Keratinocyte (primary cell): ENCODE measurements around the gene ANKRA2. TPM values are rescaled to one million over a fixed set of nuclear protein-coding genes. Genes with fewer than 3 reads are reported as not detected.

Experiments
- DNase-seq: peaks from one replicate; pipeline ENCODE4 v3.0.0-alpha.2; 2011; ENCODE audit warnings: low read depth, missing footprints, low spot score
- FAIRE-seq: peaks from 2 replicates; lab custom pipeline; 2011; peaks lifted over from hg19 to GRCh38; lab: Jason Lieb, UNC
- H2AFZ ChIP-seq: 2 replicates; pipeline ENCODE4 v1.6.0; 2012; ENCODE audit warnings: low read length, control low read depth, inconsistent platforms; ENCODE audit not compliant: control insufficient read depth
- H3K27ac ChIP-seq: 2 replicates; pipeline ENCODE4 v1.5.1; 2011; ENCODE audit warnings: low read length; ENCODE audit not compliant: control insufficient read depth, insufficient read depth
- H3K27me3 ChIP-seq: 3 replicates; pipeline ENCODE4 v1.6.0; 2011; ENCODE audit warnings: low read length; ENCODE audit not compliant: control insufficient read depth, insufficient read depth; ENCODE audit errors: extremely low read depth
- H3K36me3 ChIP-seq, 2 experiments: 2 replicates in 1 of 2; 3 replicates in 1 of 2; pipeline ENCODE4 v1.5.1; 2011; ENCODE audit warnings: low read length in 2 of 2, mild to moderate bottlenecking in 1 of 2; ENCODE audit not compliant: control insufficient read depth in 2 of 2, insufficient read depth in 2 of 2; ENCODE audit errors: extremely low read depth in 1 of 2
- H3K4me1 ChIP-seq: 3 replicates; pipeline ENCODE4 v1.5.1; 2011; ENCODE audit warnings: low read length; ENCODE audit not compliant: control insufficient read depth, insufficient read depth; ENCODE audit errors: extremely low read depth
- H3K4me2 ChIP-seq: 3 replicates; pipeline ENCODE4 v1.6.0; 2011; ENCODE audit warnings: low read depth, low read length; ENCODE audit not compliant: control insufficient read depth, insufficient read depth; ENCODE audit errors: extremely low read depth
- H3K4me3 ChIP-seq, 3 experiments: fragments of 200-600 bp in 1 of 3; sonication (generic) in 1 of 3; 2 replicates in 2 of 3; 3 replicates in 1 of 3; pipeline ENCODE4 v1.5.1; 2011 to 2016; ENCODE audit warnings: low read length in 3 of 3, mild to moderate bottlenecking in 3 of 3, control low read depth in 2 of 3, inconsistent platforms in 1 of 3, low read depth in 1 of 3, mixed read lengths in 1 of 3, mixed run types in 1 of 3, moderate library complexity in 1 of 3; ENCODE audit not compliant: control insufficient read depth in 2 of 3, insufficient read depth in 2 of 3; ENCODE audit errors: extremely low read depth in 1 of 3
- H3K79me2 ChIP-seq: 2 replicates; pipeline ENCODE4 v1.6.0; 2012; ENCODE audit warnings: low read length; ENCODE audit not compliant: control insufficient read depth, insufficient read depth
- H3K9ac ChIP-seq: 3 replicates; pipeline ENCODE4 v1.6.0; 2011; ENCODE audit warnings: low read length; ENCODE audit not compliant: control insufficient read depth, insufficient read depth; ENCODE audit errors: extremely low read depth
- H3K9me1 ChIP-seq: 3 replicates; pipeline ENCODE4 v1.6.0; 2011; ENCODE audit warnings: low read length; ENCODE audit not compliant: control insufficient read depth, insufficient read depth; ENCODE audit errors: extremely low read depth
- H3K9me3 ChIP-seq: 2 replicates; pipeline ENCODE4 v1.5.1; 2012; ENCODE audit warnings: low read depth, low read length; ENCODE audit not compliant: control insufficient read depth
- H4K20me1 ChIP-seq: 3 replicates; pipeline ENCODE4 v1.6.0; 2011; ENCODE audit warnings: low read length; ENCODE audit not compliant: control insufficient read depth, insufficient read depth; ENCODE audit errors: extremely low read depth
- EZH2 ChIP-seq: IDR thresholded peaks from one replicate; pipeline ENCODE4 v1.6.1; 2012; ENCODE audit warnings: inconsistent platforms, mild to moderate bottlenecking, low read length, moderate library complexity
- dilution Hi-C: fragments of 300-500 bp; cut with MboI; formaldehyde crosslinking; loops from one replicate; pipeline ENCODE4 v1.7.0; 2020; ENCODE audit warnings: low sequenced_read_pairs; ENCODE audit not compliant: extremely low pct_ligation_motif_present
- polyA plus RNA-seq, 5 experiments: library from polyadenylated mRNA; depleted of rRNA in 3 of 5; stranded (reverse) in 3 of 5; stranded (forward) in 1 of 5; unstranded in 1 of 5; fragments of >200 nt; gene quantifications; 1 replicate in 1 of 5; 2 replicates in 3 of 5; 3 replicates in 1 of 5; pipeline versions ENCODE4 v1.2.1 to v1.2.3, GENCODE V29; 2011 to 2012; ENCODE audit warnings: missing spikeins in 2 of 5, low read depth in 1 of 5, low replicate concordance in 1 of 5
- TF ChIP-seq, protein P1 (sequence below), 3 experiments: IDR thresholded peaks in 1 of 3; conservative IDR thresholded peaks in 1 of 3; optimal IDR thresholded peaks in 1 of 3; 2 replicates in 2 of 3; 3 replicates in 1 of 3; pipeline versions ENCODE3 to v1.5.1; 2011; ENCODE audit warnings: low read length in 3 of 3, mild to moderate bottlenecking in 3 of 3, moderate library complexity in 2 of 3, control low read depth in 1 of 3, inconsistent platforms in 1 of 3; ENCODE audit not compliant: insufficient read depth in 2 of 3; ENCODE audit errors: extremely low read depth in 1 of 3

ANKRA2 gene
- polyA plus RNA-seq, 1 donor (not counting 4 experiments of a cell fraction or from before 2014, with no cell fraction given): 20.6 TPM

DNA sequence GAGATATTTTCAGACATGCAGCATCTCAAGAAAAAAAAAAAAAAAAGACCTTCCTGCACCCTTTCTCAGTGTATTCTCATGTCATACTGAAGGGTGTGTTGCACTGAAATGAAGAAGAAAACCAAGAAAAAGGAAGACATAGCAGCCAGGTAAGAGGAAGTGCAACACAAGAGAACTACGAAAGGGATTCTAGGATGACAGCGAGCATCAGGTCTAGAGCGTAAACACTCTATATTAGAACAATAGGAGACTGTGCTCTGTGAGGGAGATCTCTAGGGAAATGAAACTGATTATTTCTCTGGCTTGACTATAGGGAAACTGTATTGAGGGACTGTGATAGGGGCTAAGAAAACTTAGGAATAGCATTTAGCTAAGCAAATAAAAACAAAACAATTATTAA is 37.2 kb downstream of the ANKRA2 start:
- H3K9me1 ChIP-seq: no peaks in the 10 kb centered on the region
- no peaks in the 10 kb centered on the region for H4K20me1 ChIP-seq
- FAIRE-seq: no peak
- no peaks in the 10 kb centered on the region for H3K79me2 ChIP-seq
- TF ChIP-seq, protein P1, sequence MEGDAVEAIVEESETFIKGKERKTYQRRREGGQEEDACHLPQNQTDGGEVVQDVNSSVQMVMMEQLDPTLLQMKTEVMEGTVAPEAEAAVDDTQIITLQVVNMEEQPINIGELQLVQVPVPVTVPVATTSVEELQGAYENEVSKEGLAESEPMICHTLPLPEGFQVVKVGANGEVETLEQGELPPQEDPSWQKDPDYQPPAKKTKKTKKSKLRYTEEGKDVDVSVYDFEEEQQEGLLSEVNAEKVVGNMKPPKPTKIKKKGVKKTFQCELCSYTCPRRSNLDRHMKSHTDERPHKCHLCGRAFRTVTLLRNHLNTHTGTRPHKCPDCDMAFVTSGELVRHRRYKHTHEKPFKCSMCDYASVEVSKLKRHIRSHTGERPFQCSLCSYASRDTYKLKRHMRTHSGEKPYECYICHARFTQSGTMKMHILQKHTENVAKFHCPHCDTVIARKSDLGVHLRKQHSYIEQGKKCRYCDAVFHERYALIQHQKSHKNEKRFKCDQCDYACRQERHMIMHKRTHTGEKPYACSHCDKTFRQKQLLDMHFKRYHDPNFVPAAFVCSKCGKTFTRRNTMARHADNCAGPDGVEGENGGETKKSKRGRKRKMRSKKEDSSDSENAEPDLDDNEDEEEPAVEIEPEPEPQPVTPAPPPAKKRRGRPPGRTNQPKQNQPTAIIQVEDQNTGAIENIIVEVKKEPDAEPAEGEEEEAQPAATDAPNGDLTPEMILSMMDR (optimal IDR thresholded peaks at IDR 0.05 in 1 of 3, IDR thresholded peaks at IDR 0.05 in 1 of 3, conservative IDR thresholded peaks at IDR 0.05 in 1 of 3; ENCODE audit: extremely low read depth in 1 of 3, insufficient read depth in 2 of 3, low read length in 3 of 3): no peak
- no peak for TF ChIP-seq EZH2
- no peak for DNase-seq
- no peak overlapping the region for H3K27ac ChIP-seq
- peaks cover 13% of the 10 kb centered on the region for H3K4me1 ChIP-seq
- dilution Hi-C loops: no loop called here
- H3K9me3 ChIP-seq: no peaks in the 10 kb centered on the region
- H3K36me3 ChIP-seq: no peaks in the 10 kb centered on the region
- no peak overlapping the region for H3K4me2 ChIP-seq
- H2AFZ ChIP-seq: no peak overlapping the region
- H3K9ac ChIP-seq: no peak overlapping the region
- no peaks in the 10 kb centered on the region for H3K27me3 ChIP-seq
- no peak overlapping the region for H3K4me3 ChIP-seq

DNA sequence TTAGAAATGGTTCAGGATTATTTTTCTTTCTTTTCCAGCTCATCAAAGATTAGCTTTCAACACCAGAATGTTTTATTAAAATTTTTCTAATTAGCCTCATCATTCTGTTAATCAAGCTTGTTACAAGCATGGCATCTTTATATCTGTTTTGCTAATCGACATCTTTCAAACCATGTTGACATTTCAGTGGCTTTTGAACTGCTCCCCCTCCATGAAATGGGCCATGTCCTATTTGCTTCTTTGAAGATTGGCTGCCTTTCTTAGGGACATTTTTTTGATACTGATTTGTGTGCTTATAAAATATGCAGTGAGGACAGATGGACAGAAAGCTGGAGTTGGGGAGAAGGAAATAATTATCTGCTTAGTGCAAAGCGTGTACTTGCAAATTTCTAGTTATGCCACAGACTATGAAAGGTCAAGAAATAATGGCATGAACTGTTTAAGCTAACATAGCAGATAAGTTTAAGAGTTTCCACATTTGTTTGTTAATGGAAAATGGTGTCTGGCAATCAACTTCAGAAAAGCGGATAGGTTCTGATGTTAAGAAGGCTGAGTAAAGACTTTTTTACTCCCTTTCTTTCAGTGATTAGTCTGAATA is 39.7 kb downstream of the ANKRA2 start:
- Histone ChIP-seq H3K4me1 (peaks cover 8% of the 10 kb centered on the region), H3K9me1 (no peaks in the 10 kb centered on the region), H3K9me3 (no peaks in the 10 kb centered on the region), H3K27ac (no peak overlapping the region), H3K4me2 (no peak overlapping the region), H2AFZ (no peak overlapping the region), H4K20me1 (no peaks in the 10 kb centered on the region), H3K9ac (no peak overlapping the region), H3K27me3 (no peaks in the 10 kb centered on the region), H3K36me3 (no peaks in the 10 kb centered on the region), H3K4me3 (no peak overlapping the region), H3K79me2 (no peaks in the 10 kb centered on the region)
- no peak for FAIRE-seq
- no peak for TF ChIP-seq EZH2
- TF ChIP-seq, protein P1 (optimal IDR thresholded peaks at IDR 0.05 in 1 of 3, IDR thresholded peaks at IDR 0.05 in 1 of 3, conservative IDR thresholded peaks at IDR 0.05 in 1 of 3; ENCODE audit: extremely low read depth in 1 of 3, insufficient read depth in 2 of 3, low read length in 3 of 3): no peak
- dilution Hi-C loops: no loop called here
- DNase-seq: no peak
